ENCODE data around the gene CTNNBL1.

- TF ChIP-seq CTCF (IDR thresholded peaks at IDR 0.05) (no peak), ZFX (IDR thresholded peaks at IDR 0.05; ENCODE audit: borderline replicate concordance) (no peak)
These were observed 198.2 kb downstream of the CTNNBL1 start for GRCh38 chr20:37892001-37892400.
